Lower leg skin (tissue), 3 donors: ENCODE results near the gene MAP10.

Experiments
- POLR2A ChIP-seq, 2 donors: fragments of 450-650 bp; IDR thresholded peaks; one replicate each; pipeline ENCODE4 v1.6.1; 2016 to 2017; ENCODE audit warnings: antibody characterized with exemption in 2 of 2, mild to moderate bottlenecking in 1 of 2, moderate library complexity in 1 of 2
- TF ChIP-seq, protein P1 (sequence below), 3 donors: fragments of 450-650 bp; IDR thresholded peaks; one replicate each; pipeline ENCODE4 v1.5.1; 2016; ENCODE audit warnings: antibody characterized with exemption in 3 of 3, mild to moderate bottlenecking in 3 of 3, moderate library complexity in 2 of 3

DNA sequence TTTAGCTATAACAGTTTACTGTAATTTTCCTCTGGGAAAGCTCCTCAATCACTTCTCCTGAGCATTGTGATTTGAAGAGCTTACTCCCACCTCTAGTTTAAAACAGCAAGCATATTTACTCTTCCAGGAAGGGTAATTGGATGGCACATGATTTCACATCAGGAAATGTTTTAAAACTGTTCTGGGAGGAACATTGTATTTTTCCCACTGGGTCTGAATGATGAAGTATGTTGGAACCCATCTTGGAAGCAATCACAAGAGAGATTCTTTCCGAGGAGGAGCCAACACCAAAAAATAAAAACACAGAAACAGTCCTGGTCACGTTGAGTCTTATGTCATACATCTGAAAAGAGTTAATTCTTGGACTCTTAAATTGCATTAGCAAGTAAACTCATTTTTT lies 17.3 kb downstream of the MAP10 start:
- TF ChIP-seq, protein P1, sequence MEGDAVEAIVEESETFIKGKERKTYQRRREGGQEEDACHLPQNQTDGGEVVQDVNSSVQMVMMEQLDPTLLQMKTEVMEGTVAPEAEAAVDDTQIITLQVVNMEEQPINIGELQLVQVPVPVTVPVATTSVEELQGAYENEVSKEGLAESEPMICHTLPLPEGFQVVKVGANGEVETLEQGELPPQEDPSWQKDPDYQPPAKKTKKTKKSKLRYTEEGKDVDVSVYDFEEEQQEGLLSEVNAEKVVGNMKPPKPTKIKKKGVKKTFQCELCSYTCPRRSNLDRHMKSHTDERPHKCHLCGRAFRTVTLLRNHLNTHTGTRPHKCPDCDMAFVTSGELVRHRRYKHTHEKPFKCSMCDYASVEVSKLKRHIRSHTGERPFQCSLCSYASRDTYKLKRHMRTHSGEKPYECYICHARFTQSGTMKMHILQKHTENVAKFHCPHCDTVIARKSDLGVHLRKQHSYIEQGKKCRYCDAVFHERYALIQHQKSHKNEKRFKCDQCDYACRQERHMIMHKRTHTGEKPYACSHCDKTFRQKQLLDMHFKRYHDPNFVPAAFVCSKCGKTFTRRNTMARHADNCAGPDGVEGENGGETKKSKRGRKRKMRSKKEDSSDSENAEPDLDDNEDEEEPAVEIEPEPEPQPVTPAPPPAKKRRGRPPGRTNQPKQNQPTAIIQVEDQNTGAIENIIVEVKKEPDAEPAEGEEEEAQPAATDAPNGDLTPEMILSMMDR (IDR thresholded peaks at IDR 0.05): no peak
- no peak for TF ChIP-seq POLR2A (IDR thresholded peaks at IDR 0.05)
